GM12864 (cell line): ENCODE measurements around the gene UBE2J2.

Experiments
- DNase-seq: peaks from one replicate; pipeline ENCODE4 v3.0.0-alpha.2; 2011; ENCODE audit warnings: low read depth
- H3K4me3 ChIP-seq: 2 replicates; pipeline ENCODE4 v1.5.1; 2011; ENCODE audit warnings: mild to moderate bottlenecking, low read depth, low read length, control low read depth
- TF ChIP-seq, protein P1 (sequence below): IDR thresholded peaks from 2 replicates; pipeline ENCODE4 v1.5.1; 2011; ENCODE audit warnings: low read depth, mild to moderate bottlenecking, moderate library complexity, low read length, control low read depth, inconsistent platforms; ENCODE audit errors: missing control alignments

UBE2J2 gene

GRCh38 chr1:1287288-1288110 is 13.8 kb upstream of the UBE2J2 start:
- TF ChIP-seq, protein P1, sequence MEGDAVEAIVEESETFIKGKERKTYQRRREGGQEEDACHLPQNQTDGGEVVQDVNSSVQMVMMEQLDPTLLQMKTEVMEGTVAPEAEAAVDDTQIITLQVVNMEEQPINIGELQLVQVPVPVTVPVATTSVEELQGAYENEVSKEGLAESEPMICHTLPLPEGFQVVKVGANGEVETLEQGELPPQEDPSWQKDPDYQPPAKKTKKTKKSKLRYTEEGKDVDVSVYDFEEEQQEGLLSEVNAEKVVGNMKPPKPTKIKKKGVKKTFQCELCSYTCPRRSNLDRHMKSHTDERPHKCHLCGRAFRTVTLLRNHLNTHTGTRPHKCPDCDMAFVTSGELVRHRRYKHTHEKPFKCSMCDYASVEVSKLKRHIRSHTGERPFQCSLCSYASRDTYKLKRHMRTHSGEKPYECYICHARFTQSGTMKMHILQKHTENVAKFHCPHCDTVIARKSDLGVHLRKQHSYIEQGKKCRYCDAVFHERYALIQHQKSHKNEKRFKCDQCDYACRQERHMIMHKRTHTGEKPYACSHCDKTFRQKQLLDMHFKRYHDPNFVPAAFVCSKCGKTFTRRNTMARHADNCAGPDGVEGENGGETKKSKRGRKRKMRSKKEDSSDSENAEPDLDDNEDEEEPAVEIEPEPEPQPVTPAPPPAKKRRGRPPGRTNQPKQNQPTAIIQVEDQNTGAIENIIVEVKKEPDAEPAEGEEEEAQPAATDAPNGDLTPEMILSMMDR: no peak
- H3K4me3 ChIP-seq: no peak overlapping the region
- DNase-seq: no peak

- H3K4me3 ChIP-seq: no peak overlapping the region
- TF ChIP-seq, protein P1: no peak
- no peak for DNase-seq
Observed at GRCh38 chr1:1286313-1287261, 12.9 kb upstream of the UBE2J2 start.

DNA sequence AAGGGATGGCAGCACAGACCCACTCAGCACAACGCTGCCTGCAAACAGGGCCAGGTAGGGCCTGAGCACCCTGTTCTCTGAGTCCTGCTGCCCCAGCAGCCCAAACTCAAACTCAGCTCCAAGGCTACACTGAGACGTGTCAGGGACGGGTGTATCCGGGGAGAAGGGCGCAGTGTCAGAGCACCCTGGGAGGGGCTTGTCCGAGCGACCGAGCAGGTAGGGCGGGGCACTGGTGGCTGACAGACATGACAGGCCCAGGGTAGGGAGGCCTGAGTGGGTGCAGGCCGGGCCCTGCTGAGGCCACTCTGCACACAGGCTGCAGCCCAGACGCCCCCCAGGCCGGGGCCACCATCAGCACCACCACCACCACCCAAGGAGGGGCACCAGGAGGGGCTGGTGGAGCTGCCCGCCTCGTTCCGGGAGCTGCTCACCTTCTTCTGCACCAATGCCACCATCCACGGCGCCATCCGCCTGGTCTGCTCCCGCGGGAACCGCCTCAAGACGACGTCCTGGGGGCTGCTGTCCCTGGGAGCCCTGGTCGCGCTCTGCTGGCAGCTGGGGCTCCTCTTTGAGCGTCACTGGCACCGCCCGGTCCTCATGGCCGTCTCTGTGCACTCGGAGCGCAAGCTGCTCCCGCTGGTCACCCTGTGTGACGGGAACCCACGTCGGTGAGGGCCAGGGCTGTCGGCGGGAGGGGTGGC is 12.1 kb upstream of the UBE2J2 start:
- no peak for DNase-seq
- TF ChIP-seq, protein P1: no peak
- H3K4me3 ChIP-seq: no peak overlapping the region

GRCh38 chr1:1285102-1285571 is 11.5 kb upstream of the UBE2J2 start:
- no peak for DNase-seq

DNA sequence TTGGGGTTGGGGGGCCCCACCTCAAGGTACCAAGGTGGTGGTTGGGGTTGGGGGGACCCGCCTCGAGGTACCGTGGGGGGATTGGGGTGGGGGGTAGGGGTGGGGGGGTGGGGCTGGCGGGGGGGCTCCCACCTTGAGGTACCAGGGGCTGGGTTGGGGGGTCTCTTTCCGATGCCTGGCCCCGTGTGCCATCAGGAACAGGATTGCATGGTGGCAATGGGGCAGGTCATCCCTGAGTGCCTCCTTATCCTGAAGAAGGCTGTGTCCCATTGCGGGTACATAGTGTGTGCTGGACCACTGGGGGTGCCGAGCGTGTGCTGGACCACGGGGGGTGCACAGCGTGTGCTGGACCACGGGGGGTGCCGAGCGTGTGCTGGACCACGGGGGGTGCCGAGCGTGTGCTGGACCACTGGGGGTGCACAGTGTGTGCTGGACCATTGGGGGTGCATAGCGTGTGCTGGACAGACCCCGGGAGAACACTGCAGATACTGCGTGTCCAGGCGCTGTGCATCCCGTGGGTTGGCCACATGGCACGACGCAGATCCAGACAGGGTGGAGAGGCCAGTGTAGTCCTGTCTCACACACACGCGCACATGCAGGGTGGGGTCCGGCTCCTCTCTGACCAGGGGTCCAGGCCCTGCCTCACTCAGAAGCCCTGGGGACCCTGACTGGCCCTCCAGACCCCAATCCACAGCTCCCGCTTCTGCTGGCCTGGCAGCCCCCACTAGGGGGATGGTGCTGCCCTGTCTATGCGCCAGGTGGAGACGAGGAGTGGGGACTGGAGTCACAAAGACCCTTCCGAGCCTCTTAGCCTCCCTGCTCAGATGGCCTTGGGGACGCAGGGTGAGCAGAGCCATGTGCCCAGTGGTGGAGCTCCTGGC is 10.8 kb upstream of the UBE2J2 start:
- no peak overlapping the region for H3K4me3 ChIP-seq
- TF ChIP-seq, protein P1: no peak
- no peak for DNase-seq

More at GRCh38 chr1:1285102-1285571, 11.5 kb upstream of the UBE2J2 start:
- no peak overlapping the region for H3K4me3 ChIP-seq
- TF ChIP-seq, protein P1: no peak

- DNase-seq: no peak
- TF ChIP-seq, protein P1: no peak
- H3K4me3 ChIP-seq: no peak overlapping the region
Observed at GRCh38 chr1:1283821-1284220, 10.2 kb upstream of the UBE2J2 start.
